ENCODE data around the gene NOL3. TPM values are rescaled to one million over a fixed set of nuclear protein-coding genes. Genes with fewer than 3 reads are reported as not detected.
A peak's percentile ranks its signal among the peaks of the same experiment; 100 is the strongest.

Gene NOL3
- total and polyA plus RNA-seq, 8 donors, result 15.2 to 119 (median 22.7) TPM

DNA sequence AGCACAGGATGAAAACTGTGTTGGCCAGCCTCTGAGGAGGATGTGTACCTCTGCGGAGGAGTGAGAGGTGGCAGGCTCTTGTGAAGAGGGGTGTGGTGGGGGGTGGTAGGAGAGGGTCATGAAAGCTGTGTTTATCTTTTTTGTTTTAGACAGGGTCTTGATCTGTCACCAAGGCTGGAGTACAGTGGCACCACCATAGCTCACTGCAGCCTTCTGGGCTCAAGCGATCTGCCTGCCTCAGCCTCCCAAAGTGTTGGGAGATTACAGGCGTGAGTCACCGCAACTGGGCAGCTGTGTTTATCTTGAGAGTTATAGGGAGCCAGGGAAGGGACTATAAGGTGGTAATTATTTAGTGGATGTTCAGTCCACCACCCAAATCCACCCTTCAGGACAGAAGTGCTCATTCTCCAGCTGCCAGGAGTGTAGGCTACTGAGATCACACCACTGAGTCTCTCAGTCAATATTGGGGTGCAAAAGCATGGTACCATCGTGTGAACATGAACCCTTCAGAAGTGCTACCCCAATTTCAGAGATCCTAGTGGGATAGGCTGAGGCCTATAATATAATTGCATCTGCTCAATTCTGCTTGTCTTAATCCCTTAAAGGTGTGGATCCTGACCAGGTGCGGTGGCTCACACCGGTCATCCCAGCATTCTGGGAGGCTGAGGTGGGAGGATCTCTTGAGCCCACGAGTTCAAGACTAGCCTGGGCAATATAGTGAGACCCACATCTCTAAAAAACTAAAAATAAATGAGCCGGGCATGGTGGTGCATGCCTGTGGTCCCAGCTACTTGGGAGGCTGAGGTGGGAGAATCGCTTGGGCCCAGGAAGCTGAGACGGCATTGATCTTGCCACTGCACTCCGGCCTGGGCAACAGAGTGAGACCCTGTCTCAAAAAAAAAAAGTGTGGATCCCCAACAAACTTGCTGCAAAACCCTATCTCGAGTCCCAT is 20.4 kb downstream of the NOL3 start:
- Histone ChIP-seq H3K4me3 (no peak overlapping the region), H3K27ac (no peak overlapping the region), H3K27me3 (no peaks in the 10 kb centered on the region), H3K36me3 (peaks cover 0 to 8% (median 5%) of the 10 kb centered on the region in 3 donors), H3K9me3 (no peaks in the 10 kb centered on the region), H3K4me1 (peaks cover 14 to 19% (median 19%) of the 10 kb centered on the region in 3 donors)
- no peak for ATAC-seq
- TF ChIP-seq, protein P1, sequence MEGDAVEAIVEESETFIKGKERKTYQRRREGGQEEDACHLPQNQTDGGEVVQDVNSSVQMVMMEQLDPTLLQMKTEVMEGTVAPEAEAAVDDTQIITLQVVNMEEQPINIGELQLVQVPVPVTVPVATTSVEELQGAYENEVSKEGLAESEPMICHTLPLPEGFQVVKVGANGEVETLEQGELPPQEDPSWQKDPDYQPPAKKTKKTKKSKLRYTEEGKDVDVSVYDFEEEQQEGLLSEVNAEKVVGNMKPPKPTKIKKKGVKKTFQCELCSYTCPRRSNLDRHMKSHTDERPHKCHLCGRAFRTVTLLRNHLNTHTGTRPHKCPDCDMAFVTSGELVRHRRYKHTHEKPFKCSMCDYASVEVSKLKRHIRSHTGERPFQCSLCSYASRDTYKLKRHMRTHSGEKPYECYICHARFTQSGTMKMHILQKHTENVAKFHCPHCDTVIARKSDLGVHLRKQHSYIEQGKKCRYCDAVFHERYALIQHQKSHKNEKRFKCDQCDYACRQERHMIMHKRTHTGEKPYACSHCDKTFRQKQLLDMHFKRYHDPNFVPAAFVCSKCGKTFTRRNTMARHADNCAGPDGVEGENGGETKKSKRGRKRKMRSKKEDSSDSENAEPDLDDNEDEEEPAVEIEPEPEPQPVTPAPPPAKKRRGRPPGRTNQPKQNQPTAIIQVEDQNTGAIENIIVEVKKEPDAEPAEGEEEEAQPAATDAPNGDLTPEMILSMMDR (IDR thresholded peaks at IDR 0.05), result no peak
- 59 to 66% methylated on average over 13 of the region's 13 CpGs for WGBS, 2 donors
- no peak for FAIRE-seq
- DNase-seq, result no peak
- intact Hi-C loops (cut with DNase I), result no loop called here

DNA sequence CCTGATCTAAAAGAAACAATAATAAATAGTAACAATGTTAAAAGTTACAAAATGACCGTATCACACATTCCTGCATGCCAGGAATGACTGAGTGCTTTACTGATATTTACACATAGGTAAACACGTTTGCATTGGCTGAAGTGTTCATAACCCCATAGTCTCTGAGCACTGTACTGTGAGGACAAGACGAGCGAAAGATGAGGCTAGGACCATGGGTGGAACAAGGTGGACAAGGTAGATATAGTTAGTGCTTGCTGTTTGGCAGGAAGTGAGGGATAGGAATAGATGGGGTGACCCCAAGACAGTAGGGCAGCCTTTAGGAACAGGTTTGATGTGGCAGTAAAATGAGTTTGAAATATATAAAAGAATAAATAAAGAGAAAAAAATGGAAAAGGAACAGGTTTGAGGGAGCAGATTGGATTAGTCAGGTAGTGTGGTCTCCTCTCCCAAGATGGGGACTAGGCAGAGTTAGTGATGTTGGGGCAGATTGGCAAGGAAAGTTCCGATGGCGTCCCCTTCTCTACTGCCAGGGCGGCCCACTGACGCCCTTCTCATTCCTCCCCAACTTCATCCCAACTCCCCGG is 21.2 kb downstream of the NOL3 start:
- Histone ChIP-seq H3K27ac (no peak overlapping the region), H3K9me3 (no peaks in the 10 kb centered on the region), H3K4me3 (peak overlapping the region in 2 of 4 donors; percentile 89 to 97), H3K36me3 (peaks cover 0 to 13% (median 13%) of the 10 kb centered on the region in 3 donors), H3K4me1 (peaks cover 14 to 19% (median 17%) of the 10 kb centered on the region in 3 donors), H3K27me3 (no peaks in the 10 kb centered on the region)
- no peak for FAIRE-seq
- 5 to 6% methylated on average over 9 of the region's 9 CpGs for WGBS, 2 donors
- TF ChIP-seq, protein P1 (IDR thresholded peaks at IDR 0.05), result no peak
- ATAC-seq, result no peak
- DNase-seq, result no peak
- intact Hi-C loops (cut with DNase I), result no loop called here

DNA sequence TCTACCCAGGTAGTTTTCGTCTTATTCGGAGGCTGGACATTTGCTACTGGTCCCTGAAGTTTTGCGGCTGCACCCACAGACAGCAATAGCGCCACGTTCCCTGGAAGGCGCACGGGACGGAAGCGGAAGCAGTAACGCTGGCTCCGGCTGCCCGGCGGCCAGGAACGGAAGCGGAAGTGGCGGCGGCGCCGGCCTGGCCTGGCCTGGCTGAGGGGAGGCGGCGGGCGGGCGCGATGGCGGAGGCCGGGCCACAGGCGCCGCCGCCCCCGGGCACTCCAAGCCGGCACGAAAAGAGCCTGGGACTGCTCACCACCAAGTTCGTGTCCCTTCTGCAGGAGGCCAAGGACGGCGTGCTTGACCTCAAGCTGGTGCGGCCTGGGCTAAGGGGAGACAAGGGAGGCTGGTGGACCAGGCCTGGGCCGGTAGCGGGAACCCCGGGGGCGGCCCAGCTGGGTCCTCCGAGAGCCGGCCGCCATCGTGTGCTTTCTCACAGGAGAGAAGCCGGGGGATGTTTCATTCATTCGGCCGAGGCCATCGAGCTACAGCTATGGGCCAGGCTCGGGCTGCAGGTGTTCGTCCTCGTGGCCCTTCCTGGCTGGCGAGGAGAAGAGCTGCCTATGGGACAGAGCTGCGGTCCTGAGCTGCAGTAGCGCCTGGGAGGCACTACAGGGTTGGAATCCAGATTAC is 21.8 kb downstream of the NOL3 start, which contains the start of gene E2F4:
Gene E2F4 (plus strand): TSS at position 161 of the 687 bp plus-strand sequence. CDS start 73 bp downstream, at position 234.
- FAIRE-seq, result no peak

GRCh38 chr16:67192781-67193361 is 22.5 kb downstream of the NOL3 start:
- FAIRE-seq (no peak), DNase-seq (no peak), ATAC-seq (no peak)
- Histone ChIP-seq H3K4me3 (peak overlapping the region; percentile 89 to 100 (median 97)), H3K36me3 (peaks cover 0 to 25% (median 13%) of the 10 kb centered on the region in 3 donors), H3K27ac (peak overlapping the region in 1 of 4 donors; percentile 47), H3K9me3 (no peaks in the 10 kb centered on the region), H3K27me3 (no peaks in the 10 kb centered on the region), H3K4me1 (peaks cover 14 to 19% (median 17%) of the 10 kb centered on the region in 3 donors)
- intact Hi-C loops (cut with DNase I), result no loop called here
- TF ChIP-seq, protein P1 (IDR thresholded peaks at IDR 0.05), result no peak
- WGBS, 2 donors, result 15 to 21% methylated on average over 17 of the region's 17 CpGs

More for the DNA sequence above, 21.8 kb downstream of the NOL3 start, which contains the start of gene E2F4:
- peak; percentile 98 to 99 (median 98) for ATAC-seq
- peaks cover 0 to 18% (median 13%) of the 10 kb centered on the region in 3 donors for H3K36me3 ChIP-seq
- peak within 1 kb of the TSS; percentile 89 to 100 (median 97) for H3K4me3 ChIP-seq
- no peaks in the 10 kb centered on the region for H3K27me3 ChIP-seq
- WGBS, 2 donors, result 0% methylated on average over 54 of the region's 54 CpGs
- TF ChIP-seq, protein P1 (IDR thresholded peaks at IDR 0.05), result no peak
- H3K4me1 ChIP-seq, result peaks cover 14 to 19% (median 17%) of the 10 kb centered on the region in 3 donors
- H3K9me3 ChIP-seq, result no peaks in the 10 kb centered on the region
- intact Hi-C loops (cut with DNase I), result no loop called here
- peak within 1 kb of the TSS in 2 of 4 donors; percentile 28 to 47 for H3K27ac ChIP-seq
- DNase-seq, result peak; percentile 87 to 95 (median 90)
